GM19239 (cell line): ENCODE results near the gene KLHL29.

Source experiments
- DNase-seq: peaks from one replicate; pipeline ENCODE4 v3.0.0; 2011; ENCODE audit warnings: low spot score; ENCODE audit not compliant: insufficient read length
- FAIRE-seq: peaks from 2 replicates; lab custom pipeline; 2011; peaks lifted over from hg19 to GRCh38; lab: Jason Lieb, UNC

KLHL29 gene

DNA sequence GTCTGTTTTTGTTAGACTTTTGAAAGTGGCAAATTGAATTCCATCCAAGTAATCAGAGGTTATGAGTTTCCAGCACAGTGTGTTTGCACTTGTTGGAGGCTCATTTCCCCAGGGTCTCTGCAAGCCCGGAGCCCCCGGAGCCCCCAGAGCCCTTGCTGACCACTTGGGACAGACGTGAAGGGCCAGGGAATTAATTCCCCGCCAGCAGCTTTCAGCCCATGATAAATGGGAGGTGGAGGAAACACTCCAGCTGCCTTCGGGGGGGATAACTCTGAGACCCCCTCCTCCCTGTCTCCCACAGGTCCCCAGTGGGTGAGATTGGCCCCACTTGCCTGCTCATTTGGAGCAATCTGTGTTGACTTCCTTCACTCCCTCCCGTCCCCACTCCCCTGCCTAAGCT, 79.2 kb downstream of the KLHL29 start:
- DNase-seq (no peak), FAIRE-seq (no peak)

DNA sequence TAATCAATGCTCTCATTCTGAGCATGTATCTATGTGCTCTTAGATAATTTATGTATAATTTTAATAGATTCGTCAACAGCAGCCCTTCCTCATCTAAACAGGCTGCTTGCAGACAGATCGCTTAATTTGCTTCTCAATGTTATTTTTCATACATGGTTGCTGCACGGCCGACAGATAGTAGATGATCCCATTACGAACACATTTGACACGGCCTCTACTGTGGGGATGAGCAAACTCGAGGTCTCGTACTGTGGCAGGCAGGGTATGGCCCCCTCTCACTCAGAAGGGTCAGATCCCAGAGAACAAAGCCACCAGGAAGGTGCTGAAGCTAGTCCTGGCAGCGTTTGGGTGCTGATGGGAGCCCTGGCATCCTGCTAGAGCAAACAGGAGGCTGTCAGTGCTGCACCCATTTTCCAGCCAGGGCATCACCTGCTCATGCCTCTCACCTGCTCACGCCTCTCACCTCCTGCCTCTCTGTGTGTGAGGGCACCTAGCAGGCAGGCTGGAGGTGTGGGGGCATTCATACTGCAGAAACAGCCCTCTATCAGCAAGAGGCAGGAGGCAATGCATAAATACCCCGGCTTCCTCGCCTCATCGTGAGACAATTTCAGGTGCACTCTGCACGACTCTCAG, 80.0 kb downstream of the KLHL29 start:
- FAIRE-seq (no peak), DNase-seq (no peak)

DNA sequence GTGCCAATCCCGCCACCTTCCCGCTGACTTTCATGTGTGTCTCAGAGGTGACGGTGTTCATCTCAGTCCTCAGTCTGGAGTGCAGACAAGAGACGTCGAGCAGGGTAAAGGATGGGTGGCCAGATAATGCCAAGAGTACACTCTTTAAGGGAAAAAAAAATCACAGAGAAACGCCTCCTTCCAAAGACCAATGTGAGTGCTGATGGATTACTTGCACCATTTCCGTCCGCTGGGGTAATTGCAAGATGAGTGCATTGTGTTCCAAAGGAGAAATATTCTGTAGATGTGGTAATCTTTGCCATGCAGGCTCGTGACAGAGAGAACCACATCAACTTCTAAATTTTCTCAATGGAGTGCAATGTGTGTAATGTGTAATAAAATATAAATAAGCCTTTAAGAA, 81.0 kb downstream of the KLHL29 start:
- no peak for FAIRE-seq
- DNase-seq: no peak

DNA sequence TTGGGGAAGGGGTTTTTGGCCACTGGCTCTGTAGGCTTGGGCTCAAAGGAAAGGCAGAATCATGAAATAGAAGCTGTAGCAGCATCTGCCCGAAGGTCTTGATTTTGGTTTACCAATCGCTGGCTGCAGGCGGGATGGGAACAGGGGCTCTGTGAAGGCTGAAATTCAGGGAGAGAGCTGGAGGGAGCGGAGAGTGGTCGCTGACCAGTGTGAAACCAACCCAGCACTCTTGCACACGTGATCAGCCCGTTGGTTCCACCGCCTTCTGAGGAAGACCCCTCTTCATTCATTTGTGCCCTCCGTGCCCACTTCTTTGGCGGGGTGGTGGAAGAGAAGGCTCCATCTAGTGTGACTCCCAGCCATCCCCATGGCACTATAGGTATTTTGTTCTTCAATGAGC, 82.6 kb downstream of the KLHL29 start:
- FAIRE-seq (no peak), DNase-seq (no peak)

DNA sequence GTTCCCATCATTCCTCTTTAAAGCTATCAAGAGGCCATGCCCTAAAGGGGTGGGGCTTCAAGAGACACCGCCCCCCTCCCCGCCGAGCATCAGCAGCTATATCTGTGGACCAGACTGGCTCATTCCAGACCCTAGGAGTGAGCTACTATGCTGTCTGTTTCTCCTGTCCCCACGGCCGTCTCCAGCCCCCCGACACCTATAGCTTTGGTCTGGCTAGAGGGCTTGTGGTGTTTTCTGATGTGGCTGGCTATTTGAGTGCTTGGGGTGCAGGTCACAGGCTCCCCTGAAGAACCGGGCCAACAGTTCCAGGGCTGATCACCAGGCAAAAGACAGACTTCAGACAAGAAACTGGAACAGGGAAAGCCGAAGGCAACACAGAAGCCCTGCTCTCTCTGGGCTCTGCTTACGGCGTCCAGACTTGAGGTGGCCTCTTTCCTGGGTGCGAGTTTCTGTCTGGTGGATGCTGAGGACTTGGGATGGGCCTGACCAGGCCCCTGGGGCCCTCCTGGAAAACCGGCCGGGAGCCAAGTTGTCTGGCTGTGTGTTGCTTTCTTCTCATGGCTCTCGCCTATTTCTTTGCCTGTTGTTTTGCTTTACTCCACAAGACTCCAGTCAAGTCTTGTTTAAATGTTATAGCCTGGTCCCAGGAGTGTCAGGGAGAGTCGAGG, 83.6 kb downstream of the KLHL29 start:
- DNase-seq: no peak
- no peak for FAIRE-seq

DNA sequence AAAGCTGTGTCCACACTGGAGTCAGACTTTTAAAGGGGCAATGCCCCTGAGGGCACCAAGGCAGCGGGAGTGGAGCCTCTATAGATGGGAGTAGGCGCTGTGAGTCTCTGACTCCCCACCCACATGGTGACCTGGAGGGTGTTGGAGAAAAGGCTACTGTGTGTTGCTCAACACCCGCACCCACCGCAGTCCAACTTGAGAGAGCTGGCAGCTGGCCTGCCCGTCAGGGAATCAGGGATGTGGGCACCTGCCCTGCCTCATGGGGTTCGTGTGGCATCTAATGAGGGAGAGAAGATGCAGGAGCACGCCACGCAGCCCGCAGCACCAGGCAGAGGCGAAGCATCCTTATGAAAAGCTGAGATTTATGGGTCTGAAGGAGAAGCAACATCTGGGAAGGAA, 84.2 kb downstream of the KLHL29 start:
- DNase-seq (no peak), FAIRE-seq (no peak)

DNA sequence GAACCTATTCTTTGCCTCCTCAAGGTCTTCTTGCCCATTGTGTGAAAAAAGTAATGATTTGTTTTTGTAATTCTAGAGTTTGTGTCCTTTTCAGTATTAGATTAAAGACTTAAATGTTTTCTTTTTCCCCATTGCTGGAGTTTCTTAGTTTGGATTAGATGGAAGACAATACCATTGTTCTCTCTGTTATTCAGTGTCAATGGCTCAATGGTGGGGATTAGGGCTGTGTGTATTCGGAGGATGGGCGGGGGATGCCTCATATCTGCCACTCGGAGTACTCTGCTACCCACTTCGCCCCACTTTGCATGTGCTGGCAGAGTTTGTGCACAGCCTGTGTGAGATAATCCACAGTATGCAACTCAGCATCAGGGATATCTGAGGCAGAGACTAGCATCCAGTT, 90.1 kb downstream of the KLHL29 start:
- FAIRE-seq: no peak
- no peak for DNase-seq

DNA sequence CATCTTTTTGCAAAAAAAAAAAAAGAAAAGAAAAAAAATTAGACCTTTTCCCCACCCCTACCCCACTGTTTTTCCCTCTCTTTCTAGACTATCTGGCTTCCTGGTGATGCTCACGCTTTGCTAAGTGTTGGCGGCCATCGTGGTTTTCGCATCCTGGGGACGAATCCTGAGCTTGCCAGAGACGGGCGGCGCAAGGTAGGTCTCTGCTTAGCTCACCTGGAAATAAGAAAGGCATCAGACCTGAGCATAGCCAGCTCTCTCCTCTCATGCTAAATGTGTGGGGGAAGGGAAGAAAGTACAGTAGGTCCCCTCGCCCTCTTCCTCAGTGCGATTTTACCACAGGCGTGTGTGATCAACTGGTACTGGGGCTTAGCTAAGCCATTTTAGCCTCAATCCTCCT, 90.5 kb downstream of the KLHL29 start:
- FAIRE-seq (no peak), DNase-seq (no peak)

DNA sequence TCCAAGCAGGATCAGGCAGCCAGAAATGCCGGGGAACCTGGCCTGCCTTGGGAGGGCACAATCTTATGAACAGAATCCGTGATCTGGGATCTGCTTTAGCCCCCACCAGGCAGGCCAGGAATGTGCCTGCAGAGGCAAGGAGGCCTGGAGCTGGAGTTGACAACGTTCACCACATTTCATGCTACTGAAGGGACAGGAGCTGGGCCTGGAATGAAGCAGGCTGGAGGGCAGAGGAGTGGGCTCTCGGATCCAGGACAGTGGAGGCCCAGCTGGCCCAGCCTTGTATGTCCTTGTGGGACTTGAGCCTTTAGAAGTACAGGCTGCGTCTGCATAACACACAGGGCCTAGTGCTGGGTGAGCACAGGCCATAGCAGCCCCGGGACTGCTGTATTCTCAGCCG, 91.8 kb downstream of the KLHL29 start:
- DNase-seq: no peak
- FAIRE-seq: no peak

DNA sequence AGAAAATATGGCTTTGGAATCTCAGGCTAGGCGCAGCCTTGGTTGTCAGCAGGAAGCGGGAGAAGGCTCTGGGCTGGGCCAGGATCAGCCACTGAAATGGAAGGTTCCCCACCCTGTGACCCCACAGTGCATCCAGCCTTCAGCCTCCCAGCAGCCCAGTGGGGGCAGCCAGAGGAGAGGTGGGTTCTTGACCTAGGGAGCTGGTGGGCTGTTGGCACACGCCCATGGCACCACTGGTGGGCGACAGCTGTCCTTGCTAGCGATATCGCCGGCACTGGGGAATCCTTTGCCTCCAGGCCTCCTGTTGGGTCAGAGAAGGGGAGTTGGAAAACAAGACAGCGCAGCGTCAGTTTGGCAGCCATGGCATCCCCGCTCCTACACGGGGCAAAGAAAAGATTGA, 92.4 kb downstream of the KLHL29 start:
- no peak for DNase-seq
- no peak for FAIRE-seq

DNA sequence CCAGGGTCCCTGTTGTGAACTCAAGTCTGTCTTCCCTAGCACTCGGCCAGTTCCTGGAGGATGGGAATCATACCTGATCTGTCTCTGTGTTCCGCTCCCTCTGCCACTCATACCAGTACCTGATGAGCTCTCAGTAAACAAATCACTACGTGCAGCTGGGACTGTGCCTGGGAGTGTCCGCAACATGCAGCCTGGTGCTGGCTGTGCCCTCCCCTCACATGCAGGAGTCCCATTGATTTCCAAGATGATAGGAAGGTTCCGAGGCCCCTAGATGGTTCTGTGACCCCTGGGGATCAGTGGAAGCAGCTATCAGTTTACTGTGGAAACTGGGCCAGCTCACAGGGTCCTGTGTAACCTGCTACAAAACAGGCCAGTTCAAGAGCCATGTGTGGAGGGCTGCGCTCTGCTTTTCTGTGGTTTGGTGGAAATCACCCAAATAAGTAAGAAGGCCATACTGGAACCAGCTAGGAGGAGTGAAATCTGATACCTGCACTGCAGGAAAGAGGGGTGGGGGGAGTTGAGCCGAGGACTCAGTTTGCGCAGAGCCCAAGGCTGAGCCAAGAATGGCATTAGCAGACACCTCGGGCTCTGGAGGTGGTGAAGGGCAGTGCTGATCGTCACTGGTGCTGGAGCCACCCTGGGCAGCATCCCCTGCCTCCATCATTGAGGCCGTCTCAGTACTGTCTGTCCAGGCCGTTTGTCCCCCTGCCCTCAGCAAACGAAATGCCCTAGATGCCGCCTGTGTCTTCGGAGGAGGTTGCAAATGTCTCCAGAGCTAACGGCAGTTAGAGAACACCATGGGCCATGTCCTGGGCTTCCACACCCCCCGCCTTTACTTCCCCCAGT, 93.3 kb downstream of the KLHL29 start:
- DNase-seq: no peak
- no peak for FAIRE-seq

DNA sequence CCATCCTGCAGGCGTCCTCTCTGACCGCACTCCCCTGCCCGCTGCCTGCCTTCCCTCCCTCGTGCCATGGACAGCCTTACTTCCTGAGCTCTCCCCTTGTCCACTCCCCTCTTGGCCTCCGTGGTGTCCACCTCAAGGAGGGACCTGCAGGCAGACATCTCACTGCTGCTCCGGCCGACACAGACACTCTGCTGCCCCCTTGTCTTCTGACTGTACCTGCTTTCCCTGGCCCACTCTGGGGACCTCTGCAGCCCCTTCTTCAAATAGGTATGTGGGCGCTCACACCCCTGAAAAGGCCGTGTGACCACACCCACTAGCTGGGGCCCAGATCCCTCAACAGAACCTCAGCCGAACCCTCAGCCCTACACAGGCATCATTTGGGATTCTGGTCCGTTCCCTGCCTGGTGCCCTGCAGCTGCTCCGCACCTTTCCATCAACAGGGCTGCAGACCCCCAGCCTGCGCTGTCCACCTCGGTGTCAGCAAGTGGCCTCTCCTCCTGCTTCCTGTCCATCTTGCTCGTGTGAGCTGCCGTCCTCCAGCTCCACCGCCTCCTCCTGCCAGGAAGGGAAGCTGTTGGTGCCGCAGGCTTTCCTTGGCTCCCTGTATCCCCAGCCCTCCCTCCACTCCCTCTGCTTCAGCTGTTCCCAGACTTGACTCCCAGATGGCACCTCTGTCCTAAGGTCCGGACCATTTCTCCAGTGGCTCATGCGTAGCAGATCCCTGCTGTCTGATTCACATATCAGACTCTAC, 94.1 kb downstream of the KLHL29 start:
- DNase-seq: no peak
- FAIRE-seq: no peak

DNA sequence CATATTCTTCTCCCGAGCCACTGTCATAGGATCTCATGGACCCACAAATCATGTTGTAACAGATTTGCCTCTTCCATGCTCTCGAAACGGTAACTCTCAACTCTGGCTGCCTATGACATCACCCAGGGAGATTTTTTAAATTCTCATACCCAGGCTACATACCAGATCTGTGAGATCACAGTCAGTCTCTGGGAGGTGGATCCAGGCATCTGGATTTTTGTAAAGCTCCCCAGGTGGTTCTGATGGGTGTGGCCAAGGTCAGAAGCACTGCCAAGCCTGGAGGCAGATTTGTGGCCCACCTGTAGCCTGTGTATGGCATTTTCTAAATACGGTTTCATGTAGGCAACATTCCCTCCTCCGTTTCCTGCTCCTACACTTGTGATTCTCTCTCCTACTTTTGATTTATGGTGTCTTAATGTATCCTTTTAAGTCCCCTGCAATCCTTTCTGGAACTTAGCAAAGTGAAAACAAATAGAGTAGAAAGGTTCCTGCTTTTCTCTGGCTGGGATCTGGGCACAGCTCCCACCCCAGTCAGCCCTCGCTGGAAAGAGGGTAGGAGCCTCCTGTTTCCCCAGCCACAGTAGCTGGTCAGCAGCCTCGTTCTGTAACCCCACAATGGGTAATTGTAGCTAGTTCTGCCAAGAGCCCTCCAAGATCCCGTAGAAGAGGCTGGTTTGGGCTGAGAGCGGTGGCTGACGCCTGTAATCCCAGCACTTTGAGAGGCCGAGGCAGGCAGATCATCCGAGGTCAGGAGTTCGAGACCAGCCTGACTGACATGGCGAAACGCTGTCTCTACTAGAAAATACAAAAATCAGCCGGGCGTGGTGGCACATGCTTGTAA, 96.2 kb downstream of the KLHL29 start:
- FAIRE-seq: no peak
- no peak for DNase-seq

DNA sequence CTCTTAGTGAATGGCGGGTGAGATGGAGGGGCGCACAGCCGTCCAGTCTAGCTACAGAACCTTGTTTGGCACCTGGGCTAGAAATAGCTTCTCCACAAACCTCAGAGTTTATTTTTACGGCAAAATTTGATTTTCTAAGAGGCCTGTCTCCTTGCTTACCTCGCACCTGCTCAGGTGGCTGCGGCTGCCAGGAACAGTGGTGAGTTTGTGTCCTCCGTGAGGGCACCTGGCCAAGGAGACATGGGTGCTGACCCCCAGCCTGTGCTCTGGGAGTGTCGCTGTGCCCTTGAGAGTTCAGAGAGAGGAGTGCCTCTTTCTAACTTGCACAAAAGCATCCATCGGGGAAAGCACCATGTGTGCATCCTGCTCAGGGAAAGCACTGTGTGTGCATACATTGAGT, 97.2 kb downstream of the KLHL29 start:
- no peak for FAIRE-seq
- DNase-seq: no peak

DNA sequence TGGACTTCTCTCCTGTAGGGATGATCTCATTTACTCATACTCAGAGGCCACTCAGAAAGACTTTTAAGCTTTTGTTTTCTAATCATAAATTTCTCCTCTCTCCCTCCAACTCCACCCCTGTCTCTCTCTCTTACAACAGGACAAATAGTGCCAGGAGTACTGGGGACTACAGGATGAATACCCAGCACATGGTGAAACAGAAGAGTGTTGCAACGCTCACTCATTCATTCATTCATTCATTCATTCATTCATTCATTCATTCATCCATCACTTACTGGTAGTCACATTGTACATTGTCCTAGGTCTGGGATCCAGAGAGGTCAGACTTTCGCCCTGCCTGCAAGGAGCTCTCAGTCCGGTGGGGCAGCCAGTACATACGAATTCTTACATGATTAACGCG, 97.6 kb downstream of the KLHL29 start:
- FAIRE-seq: no peak

DNA sequence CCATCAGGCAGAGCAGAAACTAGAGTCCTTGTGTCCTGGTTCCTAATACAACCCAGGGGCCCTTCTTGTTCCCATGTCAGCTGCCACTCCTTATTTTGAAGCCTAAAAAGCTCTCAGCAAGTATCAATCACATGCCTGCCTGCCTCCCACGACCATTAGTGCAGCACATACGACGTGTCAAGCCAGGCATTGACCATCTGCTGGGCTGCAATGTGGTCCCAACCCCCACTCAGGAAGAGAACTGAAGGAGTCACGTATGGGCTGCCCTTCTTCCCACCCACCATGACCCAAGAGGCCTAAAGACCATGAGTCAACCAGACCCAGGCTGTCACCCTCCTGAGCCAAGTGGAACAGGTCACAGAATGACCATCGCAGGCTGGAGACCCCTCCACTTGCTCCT, 98.8 kb downstream of the KLHL29 start:
- DNase-seq (no peak), FAIRE-seq (no peak)

More for the DNA sequence above, 97.6 kb downstream of the KLHL29 start:
- no peak for DNase-seq

DNA sequence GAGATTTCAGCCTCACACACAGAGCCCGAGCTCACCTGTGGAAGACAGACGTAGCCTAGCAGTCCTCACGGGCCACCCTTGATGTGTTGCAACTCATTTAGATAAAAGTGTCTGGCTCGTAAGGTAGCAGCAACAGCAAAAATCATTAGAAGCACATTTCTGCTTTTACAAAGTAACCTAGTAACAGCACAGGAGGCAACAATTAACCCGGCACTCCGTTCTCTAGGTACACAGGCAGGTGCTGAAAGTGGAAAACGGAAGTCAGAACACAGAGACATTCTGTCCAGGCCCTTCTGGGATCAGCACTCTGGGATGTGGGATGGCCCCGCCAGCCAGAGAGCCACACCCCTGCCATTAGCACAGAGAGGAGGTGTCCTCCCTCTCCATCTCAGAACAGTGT, 99.3 kb downstream of the KLHL29 start:
- DNase-seq (no peak), FAIRE-seq (no peak)

DNA sequence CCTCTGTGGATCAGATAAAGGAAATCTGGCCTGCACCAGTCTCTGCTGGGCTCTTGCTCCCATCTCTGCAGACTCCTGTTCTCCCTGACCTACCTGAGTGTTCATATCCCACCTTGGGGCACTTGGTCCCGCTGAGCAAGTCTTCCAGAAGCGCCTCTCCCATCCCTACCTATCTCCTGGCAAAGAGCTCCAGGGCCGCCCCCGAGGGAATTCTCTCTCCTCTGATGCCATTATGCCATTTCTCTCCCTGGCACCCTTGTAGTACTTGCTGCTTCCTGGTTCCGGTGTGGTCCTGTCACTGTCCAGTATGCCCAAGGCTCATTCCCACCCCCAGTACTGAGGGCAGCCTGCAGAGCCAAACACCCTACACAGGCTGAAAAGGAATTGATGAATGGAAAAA, 99.8 kb downstream of the KLHL29 start:
- no peak for FAIRE-seq

DNA sequence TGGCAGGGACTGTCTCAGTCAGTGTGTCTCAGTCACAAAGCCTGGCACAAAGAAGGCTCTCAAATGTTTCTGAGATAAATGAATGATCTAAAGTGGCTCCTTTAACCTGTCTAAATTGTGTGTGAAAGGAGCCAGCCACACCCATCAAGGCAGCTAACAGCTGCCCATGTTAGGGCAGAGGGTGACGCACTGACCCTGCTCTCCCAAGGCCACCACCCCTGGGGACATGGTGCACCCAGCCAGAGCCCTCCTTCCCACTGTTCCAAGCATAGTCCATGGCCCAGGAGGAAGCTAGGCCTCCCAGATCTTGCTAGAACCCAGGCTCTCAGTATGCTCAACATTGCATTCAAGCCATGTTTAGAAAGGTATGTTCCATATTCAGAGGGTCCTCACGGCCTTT, 100.3 kb downstream of the KLHL29 start:
- DNase-seq (no peak), FAIRE-seq (no peak)

More for the DNA sequence above, 99.8 kb downstream of the KLHL29 start:
- no peak for DNase-seq
